Stimulated activated naive CD4-positive, alpha-beta T cell treated with Interleukin-2 at 50 U/mL for 16 hours (primary cell): ENCODE results near the gene PMS2.
A peak's percentile ranks its signal among the peaks of the same experiment; 100 is the strongest.
"Not testable (repeated sequence)": the region's sequence is repeated elsewhere in the genome, so short reads cannot be mapped to it uniquely, and the experiment has no call there.

Source experiments
- DNase-seq: peaks from one replicate; lab custom pipeline; 2025; lab: John Stamatoyannopoulos, UW

Gene PMS2, protein sequence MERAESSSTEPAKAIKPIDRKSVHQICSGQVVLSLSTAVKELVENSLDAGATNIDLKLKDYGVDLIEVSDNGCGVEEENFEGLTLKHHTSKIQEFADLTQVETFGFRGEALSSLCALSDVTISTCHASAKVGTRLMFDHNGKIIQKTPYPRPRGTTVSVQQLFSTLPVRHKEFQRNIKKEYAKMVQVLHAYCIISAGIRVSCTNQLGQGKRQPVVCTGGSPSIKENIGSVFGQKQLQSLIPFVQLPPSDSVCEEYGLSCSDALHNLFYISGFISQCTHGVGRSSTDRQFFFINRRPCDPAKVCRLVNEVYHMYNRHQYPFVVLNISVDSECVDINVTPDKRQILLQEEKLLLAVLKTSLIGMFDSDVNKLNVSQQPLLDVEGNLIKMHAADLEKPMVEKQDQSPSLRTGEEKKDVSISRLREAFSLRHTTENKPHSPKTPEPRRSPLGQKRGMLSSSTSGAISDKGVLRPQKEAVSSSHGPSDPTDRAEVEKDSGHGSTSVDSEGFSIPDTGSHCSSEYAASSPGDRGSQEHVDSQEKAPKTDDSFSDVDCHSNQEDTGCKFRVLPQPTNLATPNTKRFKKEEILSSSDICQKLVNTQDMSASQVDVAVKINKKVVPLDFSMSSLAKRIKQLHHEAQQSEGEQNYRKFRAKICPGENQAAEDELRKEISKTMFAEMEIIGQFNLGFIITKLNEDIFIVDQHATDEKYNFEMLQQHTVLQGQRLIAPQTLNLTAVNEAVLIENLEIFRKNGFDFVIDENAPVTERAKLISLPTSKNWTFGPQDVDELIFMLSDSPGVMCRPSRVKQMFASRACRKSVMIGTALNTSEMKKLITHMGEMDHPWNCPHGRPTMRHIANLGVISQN

DNA sequence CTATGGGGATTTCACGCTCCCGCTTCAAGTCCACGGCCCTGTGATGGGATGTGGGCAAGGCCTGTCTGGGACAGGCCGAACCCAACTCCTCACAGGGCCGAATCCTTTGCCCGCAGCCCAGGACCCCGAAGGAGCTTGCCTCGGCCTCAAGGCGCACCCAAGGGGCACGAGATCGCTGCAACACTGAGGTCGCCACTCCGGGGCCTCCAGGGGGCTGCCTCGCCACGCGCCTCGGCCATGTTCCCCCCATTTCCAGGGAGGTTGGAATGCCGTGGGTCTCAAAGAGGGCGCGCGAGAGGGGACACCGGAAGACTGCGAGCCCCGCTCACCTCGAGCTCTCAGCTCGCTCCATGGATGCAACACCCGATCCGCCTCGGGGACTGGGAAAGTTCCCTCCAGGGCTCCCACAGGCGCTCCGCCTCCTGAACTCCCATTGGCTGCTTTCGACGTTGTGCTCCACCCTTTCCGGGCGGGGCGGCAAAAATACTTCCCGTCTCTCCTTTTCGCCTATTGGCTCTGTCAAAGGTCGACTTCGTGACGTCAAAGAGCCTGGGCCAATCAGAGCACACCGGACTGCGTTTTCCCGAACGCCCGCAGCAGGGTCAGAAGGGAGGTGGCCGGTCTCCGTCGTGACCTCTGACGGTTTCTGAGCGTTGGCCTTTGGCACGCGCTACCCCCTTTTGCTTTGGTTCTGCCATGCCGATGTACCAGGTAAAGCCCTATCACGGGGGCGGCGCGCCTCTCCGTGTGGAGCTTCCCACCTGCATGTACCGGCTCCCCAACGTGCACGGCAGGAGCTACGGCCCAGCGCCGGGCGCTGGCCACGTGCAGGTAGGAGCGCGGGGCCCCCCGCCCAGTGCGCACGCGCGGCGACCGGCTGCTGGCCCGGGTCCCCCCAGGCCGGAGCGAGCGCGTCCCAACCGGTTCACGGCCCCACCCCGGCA lies at the start of gene PMS2, which contains the start of gene AIMP2:
Gene PMS2, minus strand, starts transcription at position 382 of the 944 bp plus-strand sequence. Its CDS starts 30 bp downstream, at position 352.
Gene AIMP2, plus strand, starts transcription at position 605 of the 944 bp plus-strand sequence. Its CDS starts 92 bp downstream, at position 697.
- DNase-seq = peak; percentile 97

DNA sequence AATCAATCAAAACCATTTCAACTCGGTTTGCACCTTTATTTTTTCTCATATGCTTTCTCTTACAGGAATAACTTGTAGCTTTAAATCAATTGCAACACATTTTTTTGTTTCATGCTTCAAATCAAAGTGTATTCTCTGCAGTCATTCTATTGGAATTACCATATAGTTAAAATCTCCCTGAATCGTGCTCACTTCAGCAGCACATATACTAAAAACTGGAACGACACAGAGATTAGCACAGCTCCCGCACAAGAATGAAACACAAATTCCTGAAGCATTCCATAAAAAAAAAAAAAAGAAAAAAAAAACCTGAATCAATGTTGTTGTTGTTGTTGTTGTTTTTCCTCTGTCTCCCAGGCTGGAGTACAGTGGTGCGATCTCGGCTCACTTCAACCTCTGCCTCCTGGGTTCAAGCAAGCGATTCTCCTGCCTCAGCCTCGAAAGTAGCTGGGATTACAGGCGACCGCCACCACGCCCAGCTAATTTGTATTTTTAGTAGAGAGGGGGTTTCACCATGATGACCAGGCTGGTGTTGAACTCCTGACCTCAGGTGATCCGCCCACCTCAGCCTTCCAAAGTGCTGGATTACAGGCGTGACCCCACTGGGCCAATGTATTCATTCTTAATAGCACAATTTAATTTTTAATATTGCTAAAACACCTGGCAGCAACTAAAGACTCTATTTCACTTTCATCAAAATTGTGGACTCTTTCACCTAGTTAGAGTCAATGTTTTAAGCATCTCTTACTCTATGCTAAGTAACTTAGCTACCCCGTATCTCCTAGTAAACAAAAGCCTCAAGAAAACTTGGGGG lies 48.7 kb upstream of the PMS2 start:
- DNase-seq = no peak

DNA sequence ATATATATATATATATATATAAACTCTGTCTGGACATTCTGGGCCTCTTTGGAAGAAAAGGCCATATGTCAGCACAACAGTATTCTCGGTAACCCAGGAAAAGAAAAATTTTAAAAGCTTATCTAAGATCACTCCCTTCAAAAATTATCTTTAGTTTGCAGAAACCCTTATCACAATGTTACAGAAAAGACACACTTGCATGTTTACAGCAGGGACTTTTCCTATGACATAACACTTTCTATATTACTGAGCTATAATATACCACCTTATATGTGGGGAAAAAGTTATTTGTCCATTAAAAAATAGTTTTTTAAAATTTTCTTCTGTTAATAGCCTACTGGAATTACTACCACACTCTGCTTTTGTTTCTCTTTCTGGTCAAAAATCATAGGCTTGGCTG lies 47.8 kb upstream of the PMS2 start:
- no peak for DNase-seq

DNA sequence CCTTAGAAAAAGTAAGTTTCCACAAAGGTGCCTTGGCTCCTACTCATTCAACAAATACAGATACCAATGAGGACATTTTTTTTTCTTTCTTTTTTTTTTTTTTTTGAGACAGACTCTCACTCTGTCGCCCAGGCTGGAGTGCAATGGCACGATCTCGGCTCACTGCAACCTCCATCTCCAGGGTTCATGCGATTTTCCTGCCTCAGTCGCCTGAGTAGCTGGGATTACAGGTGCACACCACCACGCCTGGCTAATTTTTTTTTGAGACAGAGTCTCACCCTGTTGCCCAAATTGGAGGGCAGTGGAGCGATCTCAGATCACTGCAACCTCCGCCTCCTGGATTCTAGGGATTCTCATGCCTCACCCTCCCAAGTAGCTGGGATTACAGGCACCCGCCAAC lies 42.3 kb upstream of the PMS2 start:
- DNase-seq = not testable (repeated sequence)

DNA sequence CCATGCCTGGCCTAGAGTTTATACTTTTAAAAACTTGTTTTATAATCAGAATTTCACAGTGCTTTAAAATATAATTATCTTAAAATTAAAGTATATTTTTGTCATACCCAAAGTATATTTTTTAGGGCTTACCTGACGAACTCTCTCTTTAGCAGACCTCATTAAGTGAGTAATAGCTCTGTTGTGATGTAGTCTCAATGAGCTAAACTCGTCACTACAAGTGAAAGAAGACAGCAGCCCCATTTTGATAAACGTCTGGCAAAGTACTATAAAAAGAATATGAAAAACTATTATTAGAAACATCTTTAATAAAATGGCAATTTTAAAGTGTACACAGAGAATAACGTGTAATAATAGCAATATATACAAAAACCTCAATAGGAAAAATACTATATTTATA lies 40.9 kb upstream of the PMS2 start:
- DNase-seq = no peak

DNA sequence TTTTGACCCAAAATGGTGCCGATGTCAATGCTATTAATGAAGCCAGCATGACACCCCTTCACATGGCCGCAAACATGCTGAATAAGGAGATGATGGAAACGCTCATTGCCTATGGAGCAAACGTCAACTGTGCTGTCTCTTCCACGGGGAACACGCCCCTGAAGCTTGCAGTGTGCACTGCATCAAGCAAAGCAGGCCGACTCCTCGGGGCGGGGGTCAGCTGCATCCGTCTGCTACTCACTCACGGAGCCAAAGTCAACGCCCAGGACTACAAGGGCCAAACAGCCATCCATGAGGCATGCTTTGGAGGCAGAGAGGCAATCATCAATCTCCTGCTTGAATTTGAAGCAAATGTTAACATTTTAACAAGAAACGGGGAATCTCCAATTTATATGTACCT lies 26.8 kb upstream of the PMS2 start:
- no peak for DNase-seq

DNA sequence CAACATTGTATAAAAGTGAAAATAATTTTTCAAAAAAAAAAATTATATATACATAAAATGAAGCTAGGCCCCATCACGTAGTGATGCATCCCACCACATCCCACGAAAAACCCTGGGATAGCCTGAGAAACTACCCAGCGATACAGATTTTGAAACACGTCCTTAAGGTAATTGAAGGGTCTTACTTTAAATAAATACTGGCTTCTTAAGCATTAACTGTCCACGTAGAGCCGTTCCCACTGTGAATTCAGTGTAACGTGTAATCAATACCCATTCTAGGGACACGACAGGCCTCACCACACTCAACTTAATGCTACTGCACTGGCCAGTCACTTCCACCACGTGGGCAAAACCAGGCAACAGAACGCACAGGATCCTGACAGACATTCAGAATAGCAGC lies 26.3 kb upstream of the PMS2 start:
- DNase-seq = no peak

DNA sequence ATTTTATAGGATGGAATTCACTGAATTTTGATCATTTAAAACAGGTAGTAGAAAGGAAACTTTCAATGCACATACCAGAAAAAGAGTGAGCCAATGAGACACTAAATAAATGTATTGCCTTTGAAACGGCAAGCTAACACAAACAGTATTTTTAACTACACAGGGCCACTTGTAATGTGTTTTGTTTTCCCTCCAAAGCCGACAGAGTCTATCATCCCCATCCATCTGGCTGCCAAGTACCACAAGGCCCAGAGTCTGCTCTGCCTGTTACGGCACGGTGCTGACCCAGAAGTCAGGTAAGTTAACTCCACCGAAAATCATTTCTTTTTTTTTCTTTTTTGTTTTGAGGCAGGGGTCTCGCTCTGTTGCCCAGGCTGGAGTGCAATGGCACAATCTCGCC lies 23.8 kb upstream of the PMS2 start:
- DNase-seq = no peak

DNA sequence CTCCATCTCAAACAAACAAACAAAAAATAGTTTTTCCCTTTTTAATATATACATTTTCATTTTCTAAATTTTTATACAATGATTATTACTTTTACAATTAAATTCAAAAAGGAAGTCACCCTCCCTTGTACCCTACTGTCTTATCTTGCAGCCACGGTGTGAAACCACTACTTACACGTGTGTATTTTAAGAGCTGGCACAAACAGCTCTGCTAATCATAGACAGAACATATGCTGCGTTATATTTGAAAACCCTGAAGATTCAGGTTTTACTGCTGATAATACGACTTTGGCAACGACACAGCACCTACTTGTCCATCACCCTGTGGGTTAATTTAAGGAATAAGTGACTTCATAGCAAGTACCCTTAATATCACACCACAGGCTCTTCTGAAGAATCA lies 23.3 kb upstream of the PMS2 start:
- DNase-seq = no peak

DNA sequence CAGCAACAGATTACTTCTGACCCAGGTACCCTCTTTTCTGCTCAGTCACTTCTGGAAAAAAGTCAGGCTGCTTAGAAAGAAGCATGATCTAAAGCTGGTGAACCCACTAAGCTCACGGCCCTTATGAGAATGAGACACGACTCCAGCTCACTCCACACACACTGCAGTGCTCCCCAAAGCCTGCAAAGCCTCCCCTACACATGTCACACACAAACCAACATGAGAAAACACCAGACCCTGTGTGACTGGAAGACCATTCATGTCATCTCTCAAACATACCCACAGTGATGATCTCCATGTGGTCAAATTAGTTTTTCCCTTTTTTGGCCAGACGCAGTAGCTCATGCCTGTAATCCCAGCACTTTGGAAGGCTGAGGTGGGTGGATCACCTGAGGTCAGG lies 22.7 kb upstream of the PMS2 start:
- no peak for DNase-seq

DNA sequence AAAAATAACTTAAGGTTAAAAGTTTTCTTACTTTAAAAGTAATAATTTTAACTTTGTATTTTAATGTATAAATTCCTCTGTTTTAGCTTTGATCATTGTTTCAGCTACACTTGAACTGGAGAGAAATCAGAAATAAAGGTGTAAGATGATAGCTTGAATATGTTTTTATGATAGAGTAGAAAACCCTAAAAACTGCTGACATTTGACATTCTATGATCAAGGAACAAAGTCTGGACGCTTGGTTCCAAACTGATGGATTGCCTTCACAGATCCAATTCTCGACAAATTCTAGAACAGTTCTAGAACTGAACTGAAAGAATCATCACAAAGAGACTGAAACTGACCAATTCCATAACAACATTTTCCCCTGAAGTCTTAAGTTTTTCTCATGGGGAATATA lies 22.1 kb upstream of the PMS2 start, which contains the start of gene ANKRD61:
Gene ANKRD61, plus strand, starts transcription at position 389 of the 400 bp plus-strand sequence. Its CDS starts 0 bp downstream, at position 389.
- no peak for DNase-seq

DNA sequence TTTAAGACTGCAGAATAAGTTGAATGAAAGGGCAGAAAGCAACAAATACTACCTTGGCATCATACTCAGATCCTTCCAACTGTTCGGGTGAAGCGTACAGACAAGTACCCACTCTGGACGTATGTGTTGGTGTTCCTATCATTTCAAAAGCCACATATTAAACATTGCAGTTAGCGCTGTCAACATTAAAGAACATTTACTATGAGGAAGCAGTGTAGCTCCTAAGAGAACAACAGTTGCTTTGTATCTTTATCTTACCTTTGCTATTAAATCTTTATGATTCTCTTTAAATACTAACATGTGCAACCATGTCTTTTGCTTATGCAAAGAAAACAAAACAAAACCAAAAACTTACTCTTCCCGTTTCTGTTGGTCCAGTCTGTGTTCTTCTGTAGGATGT lies 19.7 kb upstream of the PMS2 start:
- no peak for DNase-seq

DNA sequence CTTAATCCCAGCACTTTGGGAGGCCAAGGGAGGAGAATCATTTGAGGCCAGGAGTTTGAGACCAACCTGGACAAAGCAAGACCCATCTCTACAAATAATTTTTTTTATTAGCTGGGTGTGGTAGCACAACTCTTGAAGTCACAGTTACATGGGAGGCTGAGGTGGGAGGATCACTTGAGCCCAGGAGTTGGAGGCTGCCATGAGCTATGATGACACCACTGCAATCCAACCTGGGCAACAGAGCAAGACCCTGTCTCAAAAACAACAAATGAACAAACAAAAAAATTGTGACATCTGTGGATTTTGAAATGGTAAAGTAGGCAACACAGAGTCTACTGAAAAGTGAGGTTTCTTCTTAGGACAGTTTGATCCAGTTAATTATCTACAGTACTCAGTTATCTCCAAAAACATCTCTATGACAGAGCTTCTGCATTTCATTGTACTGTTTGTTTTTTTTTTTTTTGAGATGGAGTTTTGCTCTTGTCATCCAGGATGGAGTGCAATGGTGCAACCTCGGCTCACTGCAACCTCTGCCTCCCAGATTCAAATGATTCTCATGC lies 19.0 kb upstream of the PMS2 start:
- no peak for DNase-seq

DNA sequence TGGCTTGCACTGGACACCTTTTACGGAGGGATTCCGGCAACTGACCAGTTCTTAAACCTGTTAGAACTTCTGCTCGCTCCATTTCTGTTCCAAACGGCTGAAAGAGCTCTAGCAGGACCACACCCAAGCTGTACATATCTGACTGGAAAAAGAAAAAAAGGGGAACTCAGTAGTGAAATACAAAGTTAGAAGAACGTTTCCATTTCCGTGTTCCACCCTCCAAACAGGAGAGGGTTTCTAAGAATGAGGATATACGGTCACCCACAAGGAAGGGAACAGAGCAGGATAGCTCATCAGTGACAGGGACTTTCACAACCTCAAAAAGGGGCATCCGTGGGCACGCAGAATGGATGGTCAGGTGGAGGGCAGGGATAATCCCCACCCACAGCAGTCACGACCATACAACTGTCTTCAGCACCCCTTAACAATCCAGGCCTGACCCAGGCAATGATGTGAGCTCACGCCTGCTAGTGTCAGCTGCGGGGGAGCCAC lies 18.0 kb upstream of the PMS2 start:
- DNase-seq = no peak

DNA sequence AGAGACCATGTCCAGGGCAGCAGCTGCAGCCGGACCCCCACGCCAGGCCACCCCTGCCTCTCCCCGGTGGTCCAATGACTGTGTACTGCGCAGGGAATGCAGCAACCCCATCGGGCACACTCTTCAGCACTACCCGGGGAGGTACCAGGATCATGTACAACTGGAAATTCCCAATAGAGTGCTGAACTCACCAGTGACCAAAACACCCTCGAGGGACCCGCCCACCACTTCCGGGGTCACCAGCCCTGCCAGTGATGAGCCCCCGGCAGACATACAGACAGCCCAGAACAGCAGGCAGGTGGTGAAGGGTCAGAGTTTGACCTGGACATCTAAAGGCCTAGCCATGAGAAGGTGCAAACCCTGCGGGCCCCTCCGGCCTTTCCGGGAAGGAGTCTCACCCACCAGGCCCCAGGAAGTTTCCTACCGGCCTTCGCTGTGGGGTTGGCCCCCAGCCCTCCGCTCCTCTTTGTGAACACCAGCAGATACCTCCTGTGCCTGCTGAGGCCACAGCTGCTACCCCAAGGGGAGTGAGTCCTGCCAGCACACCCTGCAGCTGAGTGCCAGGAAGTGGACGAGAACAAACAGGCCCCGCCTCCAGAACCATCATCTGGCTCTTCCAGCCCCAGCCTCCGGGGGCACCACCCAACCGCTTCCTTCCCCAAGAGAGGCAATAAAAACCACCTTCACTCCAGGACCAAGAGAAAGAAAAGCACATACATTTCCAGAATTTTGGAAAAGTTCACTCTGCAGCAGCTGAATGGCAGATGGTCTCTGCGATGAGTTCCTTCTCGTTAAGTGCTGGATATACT lies 17.4 kb upstream of the PMS2 start:
- DNase-seq = peak; percentile 48

DNA sequence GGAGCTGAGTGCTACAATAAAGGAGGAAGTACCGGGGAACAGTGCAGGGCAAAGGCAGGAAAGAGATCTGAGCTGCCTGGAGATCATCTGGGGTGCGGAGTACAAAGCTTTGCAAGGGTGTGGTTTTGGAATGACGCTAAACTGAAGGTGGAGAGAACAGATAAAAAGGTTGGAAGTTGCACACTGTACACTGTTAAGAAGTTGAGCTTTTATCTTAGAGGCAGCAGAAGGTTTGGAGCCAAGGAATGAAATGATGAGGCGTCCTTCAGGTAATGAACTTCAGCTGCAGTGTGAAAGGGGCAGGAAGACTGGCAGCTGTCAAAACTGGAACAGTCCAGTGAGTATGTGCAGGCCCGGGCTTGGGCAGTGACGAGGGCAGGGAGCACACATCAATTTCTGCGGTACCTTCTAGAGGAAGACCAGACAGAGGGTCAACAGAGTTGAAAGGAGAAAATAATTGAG lies 15.2 kb upstream of the PMS2 start:
- DNase-seq = no peak

DNA sequence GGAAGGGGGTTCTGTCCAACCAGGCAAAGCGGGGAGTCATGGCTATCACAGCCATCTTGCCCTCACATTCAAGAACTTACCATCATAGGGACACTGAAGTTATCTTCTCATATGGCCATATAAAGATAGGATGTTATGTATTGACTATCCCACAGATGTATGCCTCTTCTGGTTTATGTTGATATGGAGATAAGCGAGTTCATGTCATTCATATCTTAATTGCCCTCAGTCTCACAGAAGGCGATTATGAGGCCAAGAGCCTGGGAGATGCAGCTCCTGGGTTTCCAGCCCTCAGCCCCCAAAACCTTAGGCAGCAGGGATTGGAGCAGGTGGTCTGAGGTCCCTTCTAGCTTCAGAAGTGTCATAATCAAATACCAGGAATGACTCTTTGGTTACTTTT lies 13.9 kb upstream of the PMS2 start:
- no peak for DNase-seq

DNA sequence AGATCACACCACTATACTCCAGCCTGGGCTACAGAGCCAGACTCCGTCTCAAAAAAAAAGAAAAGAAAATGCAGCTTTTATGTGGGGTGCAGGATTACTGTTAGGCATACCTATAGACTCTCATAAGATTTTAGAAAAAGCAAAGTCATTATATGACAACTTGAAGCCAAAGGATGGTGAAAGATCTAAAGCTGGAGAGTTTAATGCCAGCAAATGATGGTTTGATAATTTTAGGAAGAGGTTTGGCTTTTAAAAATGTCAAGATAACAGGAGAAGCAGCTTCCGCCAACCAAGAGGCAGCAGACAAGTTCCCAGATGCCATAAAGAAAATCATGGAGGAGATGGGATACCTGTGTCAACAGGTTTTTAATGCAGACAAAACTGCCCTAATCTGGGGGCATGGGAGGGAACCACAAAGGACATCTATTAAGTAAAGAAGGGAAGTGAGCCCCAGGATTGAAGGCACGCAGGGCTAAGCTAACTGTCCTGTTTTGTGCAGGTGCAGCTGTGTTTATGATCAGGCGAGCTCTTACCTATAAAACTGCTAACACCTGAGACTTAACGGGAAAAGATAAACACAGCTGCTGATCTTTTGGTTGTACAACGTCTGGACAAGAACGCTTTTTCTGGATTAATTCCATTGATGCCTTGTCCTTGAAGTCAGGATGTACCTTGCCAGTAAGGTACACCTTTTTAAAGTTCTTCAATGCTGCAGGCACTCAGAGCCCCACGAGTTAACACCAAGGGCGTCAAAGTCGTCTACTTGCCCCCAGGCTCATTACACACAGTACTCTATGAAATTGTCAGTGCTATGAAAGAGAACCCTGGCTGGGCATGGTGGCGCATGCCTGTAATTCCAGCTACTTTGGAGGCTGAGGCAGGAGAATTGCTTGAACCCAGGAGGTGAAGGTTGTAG lies 11.8 kb upstream of the PMS2 start:
- no peak for DNase-seq

DNA sequence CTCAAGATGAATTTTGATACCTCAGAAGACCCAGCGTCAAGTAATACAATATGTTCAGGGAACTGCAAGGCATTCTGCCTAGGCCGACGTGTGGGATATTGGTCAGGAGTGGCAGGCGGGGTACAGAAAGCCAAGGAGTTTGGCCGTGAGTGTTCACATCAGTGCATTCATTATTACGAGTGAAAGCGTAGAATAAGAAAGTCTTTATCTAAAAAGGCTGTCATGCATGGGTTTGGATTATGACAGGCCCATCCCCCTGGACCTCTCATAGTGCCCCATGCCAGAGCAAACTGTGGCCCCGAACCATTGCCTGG lies 7.8 kb upstream of the PMS2 start:
- no peak for DNase-seq
